ENCODE measurements around the gene EPHA6.

DNA sequence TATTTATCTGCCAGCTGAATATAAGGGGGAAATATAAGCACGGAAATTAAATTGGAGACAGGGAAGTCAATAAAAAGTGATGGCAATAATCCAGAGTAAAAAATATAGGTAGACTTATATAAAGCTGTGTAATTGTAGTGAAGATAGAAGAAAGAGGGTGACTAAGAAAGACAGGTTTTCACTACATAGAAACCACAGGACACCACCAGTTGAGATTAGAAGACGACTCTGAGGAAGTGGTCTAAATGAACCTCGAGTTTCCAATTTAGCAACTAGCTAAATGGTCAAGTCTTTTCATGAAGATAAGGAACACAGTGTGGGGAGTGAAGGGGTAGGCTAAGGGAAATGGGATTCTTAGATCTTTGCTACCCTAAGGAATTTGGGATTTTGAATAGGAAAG lies 761.3 kb downstream of the EPHA6 start:
- TF ChIP-seq CTCF (IDR thresholded peaks at IDR 0.05; ENCODE audit: low read length) (no peak), EZH2 (IDR thresholded peaks at IDR 0.05; ENCODE audit: borderline replicate concordance, low read length) (no peak)

Data from OCI-LY1 (cell line).